ENCODE data around the gene XPNPEP1.

DNA sequence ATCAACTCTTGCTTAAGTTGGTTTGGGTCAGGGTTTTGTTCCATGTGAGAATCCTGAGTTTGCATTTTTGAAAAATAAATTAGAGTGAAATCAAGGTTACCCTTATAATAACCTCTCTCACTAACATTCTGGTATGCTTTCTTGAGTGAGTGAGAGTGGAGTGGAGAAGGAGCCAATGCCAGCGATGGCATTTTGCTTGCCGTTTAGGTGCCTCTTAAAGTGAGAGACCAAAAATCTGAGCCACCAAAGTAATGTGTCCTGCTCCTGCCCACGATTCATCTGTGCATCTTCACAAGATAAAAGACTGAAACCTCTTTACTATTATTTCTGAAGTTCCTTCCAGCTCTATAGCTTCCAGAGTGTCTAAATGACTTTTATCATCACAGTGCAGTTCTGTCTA is 23.4 kb upstream of the XPNPEP1 start:
- TF ChIP-seq EP300 (IDR thresholded peaks at IDR 0.05; ENCODE audit: borderline replicate concordance) (no peak), MAX (IDR thresholded peaks at IDR 0.05) (no peak), CEBPB (IDR thresholded peaks at IDR 0.05) (no peak), EGR1 (IDR thresholded peaks at IDR 0.05) (no peak), YY1 (IDR thresholded peaks at IDR 0.05; ENCODE audit: low read depth) (no peak), TAF1 (IDR thresholded peaks at IDR 0.05; ENCODE audit: low read depth) (no peak), TCF12 (IDR thresholded peaks at IDR 0.05; ENCODE audit: low read depth) (no peak), NFIC (IDR thresholded peaks at IDR 0.05) (no peak)
- TF ChIP-seq, protein P1, sequence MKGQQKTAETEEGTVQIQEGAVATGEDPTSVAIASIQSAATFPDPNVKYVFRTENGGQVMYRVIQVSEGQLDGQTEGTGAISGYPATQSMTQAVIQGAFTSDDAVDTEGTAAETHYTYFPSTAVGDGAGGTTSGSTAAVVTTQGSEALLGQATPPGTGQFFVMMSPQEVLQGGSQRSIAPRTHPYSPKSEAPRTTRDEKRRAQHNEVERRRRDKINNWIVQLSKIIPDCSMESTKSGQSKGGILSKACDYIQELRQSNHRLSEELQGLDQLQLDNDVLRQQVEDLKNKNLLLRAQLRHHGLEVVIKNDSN (IDR thresholded peaks at IDR 0.05), result no peak
- TF ChIP-seq, protein P2, sequence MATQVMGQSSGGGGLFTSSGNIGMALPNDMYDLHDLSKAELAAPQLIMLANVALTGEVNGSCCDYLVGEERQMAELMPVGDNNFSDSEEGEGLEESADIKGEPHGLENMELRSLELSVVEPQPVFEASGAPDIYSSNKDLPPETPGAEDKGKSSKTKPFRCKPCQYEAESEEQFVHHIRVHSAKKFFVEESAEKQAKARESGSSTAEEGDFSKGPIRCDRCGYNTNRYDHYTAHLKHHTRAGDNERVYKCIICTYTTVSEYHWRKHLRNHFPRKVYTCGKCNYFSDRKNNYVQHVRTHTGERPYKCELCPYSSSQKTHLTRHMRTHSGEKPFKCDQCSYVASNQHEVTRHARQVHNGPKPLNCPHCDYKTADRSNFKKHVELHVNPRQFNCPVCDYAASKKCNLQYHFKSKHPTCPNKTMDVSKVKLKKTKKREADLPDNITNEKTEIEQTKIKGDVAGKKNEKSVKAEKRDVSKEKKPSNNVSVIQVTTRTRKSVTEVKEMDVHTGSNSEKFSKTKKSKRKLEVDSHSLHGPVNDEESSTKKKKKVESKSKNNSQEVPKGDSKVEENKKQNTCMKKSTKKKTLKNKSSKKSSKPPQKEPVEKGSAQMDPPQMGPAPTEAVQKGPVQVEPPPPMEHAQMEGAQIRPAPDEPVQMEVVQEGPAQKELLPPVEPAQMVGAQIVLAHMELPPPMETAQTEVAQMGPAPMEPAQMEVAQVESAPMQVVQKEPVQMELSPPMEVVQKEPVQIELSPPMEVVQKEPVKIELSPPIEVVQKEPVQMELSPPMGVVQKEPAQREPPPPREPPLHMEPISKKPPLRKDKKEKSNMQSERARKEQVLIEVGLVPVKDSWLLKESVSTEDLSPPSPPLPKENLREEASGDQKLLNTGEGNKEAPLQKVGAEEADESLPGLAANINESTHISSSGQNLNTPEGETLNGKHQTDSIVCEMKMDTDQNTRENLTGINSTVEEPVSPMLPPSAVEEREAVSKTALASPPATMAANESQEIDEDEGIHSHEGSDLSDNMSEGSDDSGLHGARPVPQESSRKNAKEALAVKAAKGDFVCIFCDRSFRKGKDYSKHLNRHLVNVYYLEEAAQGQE (IDR thresholded peaks at IDR 0.05; ENCODE audit: low read depth), result no peak

Measured in Ishikawa (cell line).